ES-I3 (cell line): ENCODE results near the gene GAB2.

Experiments
- H3K36me3 ChIP-seq: 2 replicates; pipeline ENCODE4 v1.6.1; 2013; ENCODE audit warnings: mild to moderate bottlenecking, low read length, control low read depth, moderate library complexity; ENCODE audit not compliant: insufficient read depth
- H3K4me1 ChIP-seq: 2 replicates; pipeline ENCODE4 v1.6.1; 2013; ENCODE audit warnings: mild to moderate bottlenecking, control low read depth, low read length; ENCODE audit not compliant: insufficient read depth
- H3K9ac ChIP-seq: 2 replicates; pipeline ENCODE4 v1.6.1; 2013; ENCODE audit warnings: low read depth, mild to moderate bottlenecking, low read length, moderate library complexity
- H3K9me3 ChIP-seq: 2 replicates; pipeline ENCODE4 v1.6.1; 2013; ENCODE audit warnings: mild to moderate bottlenecking, low read length, moderate library complexity; ENCODE audit not compliant: control insufficient read depth, insufficient read depth

GAB2 gene

DNA sequence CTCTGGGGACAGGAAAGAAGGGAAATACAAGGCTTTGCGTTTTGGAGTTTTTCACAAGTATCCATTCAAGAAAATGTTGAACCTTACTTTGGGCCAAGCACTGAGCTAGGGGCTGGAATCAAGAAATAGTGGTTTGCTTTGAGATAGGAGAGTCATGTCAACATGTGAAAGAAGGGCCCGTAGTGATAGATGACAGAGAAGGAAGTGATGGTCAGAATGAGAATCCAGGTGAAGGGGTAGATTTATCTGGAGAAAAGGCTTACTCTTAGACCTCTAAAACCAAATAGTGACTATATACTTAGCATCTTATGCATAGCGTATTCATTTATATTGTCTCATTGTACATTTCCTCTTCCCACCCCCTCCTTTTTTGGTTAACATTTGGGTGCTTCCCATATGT, 87.3 kb downstream of the GAB2 start:
- H3K4me1 ChIP-seq: no peaks in the 10 kb centered on the region; the same call in 1 of the 2 replicates
- H3K9ac ChIP-seq: no peak overlapping the region
- no peaks in the 10 kb centered on the region for H3K36me3 ChIP-seq
- no peaks in the 10 kb centered on the region for H3K9me3 ChIP-seq

DNA sequence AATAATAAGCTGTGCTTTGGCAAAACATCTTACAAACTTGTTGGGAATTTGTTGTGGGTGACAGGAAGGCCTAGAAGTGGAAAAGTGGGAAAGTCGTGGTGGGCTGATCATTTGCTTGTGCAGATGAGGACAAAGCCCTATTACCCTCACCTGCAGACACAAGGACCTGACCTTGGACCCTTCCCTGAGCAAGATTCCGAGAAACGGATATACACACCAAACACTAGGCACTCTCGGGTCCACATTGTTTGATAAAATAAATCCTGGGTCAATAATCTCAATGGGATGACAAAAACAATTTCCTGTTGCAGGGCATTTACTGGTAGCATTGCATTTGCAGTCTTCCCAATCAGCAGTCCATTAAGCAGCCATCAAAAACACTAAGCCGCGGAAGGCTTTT, 89.7 kb downstream of the GAB2 start:
- H3K9ac ChIP-seq: no peak overlapping the region
- H3K36me3 ChIP-seq: no peaks in the 10 kb centered on the region
- H3K9me3 ChIP-seq: no peaks in the 10 kb centered on the region
- H3K4me1 ChIP-seq: no peaks in the 10 kb centered on the region; the same call in 1 of the 2 replicates

DNA sequence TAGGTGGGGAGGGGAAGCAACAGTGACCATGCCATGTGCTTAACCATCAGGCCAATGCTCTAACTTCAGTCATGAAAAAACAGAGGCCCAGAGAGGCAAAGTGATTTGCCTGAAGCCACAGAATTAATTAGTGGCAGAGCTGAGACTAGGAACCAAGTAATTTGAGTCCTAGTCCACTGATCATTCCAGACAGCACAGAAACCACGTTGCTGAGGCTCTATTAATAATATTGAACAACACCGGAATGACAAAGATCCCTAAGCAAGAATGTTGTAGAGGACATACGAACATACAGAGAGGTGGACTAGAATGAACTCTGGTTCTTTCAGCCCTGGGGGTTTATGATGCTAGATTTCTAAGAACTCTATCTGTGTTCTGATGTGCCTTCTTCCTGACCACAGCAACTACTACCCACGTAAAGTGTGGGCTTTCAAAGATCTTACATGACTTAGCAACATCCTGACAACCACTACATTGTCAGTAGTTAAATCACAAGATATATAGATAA, 92.3 kb downstream of the GAB2 start:
- no peaks in the 10 kb centered on the region for H3K36me3 ChIP-seq
- H3K9ac ChIP-seq: no peak overlapping the region

DNA sequence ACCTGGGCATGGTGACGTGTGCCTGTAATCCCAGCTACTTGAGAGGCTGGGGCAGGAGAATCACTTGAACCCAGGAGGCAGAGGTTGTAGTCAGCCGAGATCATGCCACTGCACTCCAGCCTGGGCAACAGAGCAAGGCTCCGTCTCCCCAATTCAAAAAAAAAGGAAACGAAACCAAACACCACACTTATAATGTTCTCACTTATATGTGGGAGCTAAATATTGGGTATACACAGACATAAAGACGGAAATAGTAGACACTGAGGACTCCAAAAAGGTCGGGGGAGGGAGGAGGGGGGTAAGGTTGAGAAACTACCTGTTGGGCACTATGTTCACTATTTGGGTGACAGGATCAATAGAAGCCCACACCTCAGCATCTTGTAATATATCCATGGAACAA, 94.3 kb downstream of the GAB2 start:
- Histone ChIP-seq H3K4me1 (peaks cover 5% of the 10 kb centered on the region), H3K9me3 (no peaks in the 10 kb centered on the region), H3K9ac (no peak overlapping the region), H3K36me3 (no peaks in the 10 kb centered on the region)

More for the DNA sequence above, 92.3 kb downstream of the GAB2 start:
- no peaks in the 10 kb centered on the region for H3K4me1 ChIP-seq
- no peaks in the 10 kb centered on the region for H3K9me3 ChIP-seq

DNA sequence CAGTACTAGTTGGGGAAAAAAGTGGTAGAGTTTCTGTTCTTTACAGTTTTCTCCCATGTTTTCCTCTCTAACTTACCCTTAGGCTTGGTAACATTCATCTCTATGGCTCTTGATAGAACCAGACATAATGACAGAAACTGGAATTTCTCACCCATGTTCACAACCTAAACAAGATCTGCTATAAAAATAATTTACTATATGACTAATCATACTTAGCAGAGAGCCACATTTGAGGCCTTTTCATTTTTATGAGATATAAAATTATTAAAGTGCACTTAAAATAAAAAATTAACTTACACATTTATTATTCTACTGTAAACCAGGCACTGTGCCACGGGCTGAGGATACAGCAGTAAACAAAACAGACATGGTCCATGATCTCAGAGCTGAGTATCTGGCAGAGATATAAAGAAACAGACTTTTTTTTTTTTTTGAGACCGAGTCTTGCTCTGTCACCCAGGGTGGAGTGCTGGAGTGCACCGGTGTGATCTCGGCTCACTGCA, 98.1 kb downstream of the GAB2 start:
- no peaks in the 10 kb centered on the region for H3K36me3 ChIP-seq
- peaks cover 5% of the 10 kb centered on the region for H3K4me1 ChIP-seq
- no peaks in the 10 kb centered on the region for H3K9me3 ChIP-seq
- H3K9ac ChIP-seq: no peak overlapping the region

DNA sequence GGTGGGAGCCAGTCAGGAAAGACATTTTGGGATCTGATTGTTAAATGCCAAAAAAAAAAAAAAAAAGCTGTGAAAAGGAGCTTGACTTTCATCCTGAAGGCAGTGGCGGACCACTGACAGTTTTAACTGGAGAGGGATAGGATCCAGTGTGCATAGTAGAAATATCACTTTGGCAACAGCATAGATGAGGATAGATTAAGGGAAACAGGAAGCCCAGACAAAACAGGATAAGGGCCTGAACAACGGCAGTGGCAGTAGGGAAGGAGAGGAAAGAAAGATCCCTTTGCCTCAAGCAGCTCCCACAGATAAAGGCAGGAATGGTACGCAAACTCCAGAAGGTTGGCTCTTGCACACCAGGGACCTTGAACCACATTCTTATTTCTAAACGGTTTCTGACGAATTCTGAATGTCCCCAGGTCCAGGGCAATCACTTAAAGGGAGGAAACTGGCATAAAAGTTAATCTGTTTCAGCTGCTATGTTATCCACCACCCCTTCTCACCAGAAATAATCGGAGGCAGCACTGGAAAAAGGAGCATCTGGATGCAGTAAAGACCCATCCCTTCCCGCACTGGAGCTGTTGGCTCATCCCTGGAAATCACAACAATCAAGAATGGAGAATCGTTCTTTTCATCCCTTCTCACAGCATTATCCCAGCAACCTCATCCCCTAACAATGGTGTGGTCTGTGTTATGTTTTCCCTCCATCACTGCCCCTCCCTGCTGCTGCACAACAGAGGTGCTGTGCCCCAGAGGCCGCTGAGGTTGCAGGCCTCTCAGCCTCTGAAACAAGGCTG, 99.1 kb downstream of the GAB2 start:
- Histone ChIP-seq H3K9ac (no peak overlapping the region), H3K36me3 (no peaks in the 10 kb centered on the region), H3K4me1 (peaks cover 5% of the 10 kb centered on the region), H3K9me3 (no peaks in the 10 kb centered on the region)

DNA sequence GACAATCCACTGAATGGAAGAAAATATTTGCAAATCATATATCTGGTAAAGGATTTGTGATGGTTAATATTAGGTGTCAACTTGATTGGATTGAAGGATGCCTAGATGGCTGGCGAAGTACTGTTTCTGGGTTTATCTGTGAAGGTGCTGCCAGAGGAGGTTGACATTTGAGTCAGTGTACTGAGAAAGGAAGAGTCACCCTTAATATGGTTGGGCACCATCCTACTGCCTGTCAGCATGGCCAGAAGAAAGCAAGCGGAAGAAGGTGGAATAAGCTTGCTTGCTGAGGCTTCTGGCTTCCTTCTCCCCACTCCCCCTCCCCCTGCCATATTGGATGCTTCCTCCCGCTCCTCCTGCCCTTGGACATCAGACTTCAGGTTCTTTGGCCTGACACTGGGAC, 101.9 kb downstream of the GAB2 start:
- H3K9me3 ChIP-seq: no peaks in the 10 kb centered on the region
- H3K9ac ChIP-seq: no peak overlapping the region
- H3K4me1 ChIP-seq: peaks cover 5% of the 10 kb centered on the region
- H3K36me3 ChIP-seq: no peaks in the 10 kb centered on the region

DNA sequence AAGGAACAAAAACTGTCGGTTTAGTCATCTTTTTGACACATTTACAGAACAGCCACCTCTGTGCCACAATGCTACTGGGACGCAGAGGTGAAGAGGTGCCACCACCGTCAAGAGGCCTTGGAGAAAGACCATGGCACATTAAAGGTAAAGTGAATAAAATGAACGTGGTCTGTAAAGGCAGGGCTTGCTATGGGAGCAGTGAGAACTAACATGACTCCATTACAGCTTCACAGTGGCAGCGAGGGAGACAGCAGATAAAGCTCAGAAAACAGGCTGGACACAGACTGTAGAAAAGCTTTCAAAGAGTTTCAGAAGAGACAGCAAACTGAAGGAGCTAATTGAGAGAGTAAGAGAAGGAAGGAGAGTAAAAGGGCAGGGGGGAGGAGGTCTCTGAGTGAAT, 102.9 kb downstream of the GAB2 start:
- Histone ChIP-seq H3K9me3 (no peaks in the 10 kb centered on the region), H3K4me1 (peaks cover 5% of the 10 kb centered on the region), H3K9ac (no peak overlapping the region), H3K36me3 (no peaks in the 10 kb centered on the region)

DNA sequence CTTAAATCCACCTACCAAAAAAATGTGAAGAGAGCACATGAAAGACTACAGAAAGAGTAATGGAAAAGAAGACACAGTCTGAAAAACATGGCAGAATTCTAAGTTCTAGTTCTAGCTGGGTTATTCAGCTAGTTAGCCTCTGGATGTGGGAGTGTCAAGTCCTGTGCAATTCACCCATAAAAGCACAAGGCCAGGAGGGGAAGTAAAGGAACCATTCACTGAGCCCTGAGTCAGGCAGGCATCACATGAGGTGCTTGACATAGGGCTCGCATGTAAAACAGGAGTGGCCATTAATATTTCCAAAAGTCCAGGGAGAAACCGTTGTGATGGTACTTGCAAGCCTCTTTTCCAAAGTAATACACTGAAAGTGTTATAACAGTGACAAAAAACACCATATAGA, 103.7 kb downstream of the GAB2 start:
- no peaks in the 10 kb centered on the region for H3K36me3 ChIP-seq
- H3K4me1 ChIP-seq: peaks cover 4% of the 10 kb centered on the region
- no peak overlapping the region for H3K9ac ChIP-seq

DNA sequence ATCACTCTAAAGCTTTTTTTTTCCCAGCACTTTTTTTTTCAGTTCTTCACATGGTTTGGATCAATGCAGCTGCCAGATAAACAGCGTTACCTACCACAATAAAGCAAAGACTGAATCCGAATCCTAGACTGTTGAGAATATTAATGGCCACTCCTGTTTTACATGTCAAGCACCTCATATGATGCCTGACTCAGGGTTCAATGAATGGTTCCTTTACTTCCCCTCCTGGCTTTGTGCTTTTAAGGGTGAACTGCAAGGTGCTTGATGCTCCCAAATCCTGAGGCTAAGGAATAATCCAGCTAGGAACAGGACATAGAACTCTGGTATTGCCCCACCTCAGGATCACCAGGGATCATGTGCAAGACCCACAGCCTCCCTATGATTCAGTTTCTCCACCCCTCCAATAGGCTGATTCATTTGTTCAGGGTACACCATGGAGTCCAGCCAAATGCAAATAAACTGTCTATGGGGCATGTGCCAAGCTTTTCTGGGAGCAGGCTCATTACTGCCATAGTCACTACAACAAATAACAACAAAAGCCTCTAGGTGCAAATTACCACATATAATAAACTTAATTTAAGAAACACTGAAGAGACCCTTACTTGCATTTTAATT, 104.3 kb downstream of the GAB2 start:
- no peaks in the 10 kb centered on the region; the same call in 1 of the 2 replicates for H3K4me1 ChIP-seq
- H3K9me3 ChIP-seq: no peaks in the 10 kb centered on the region
- H3K36me3 ChIP-seq: no peaks in the 10 kb centered on the region
- no peak overlapping the region for H3K9ac ChIP-seq

More for the DNA sequence above, 103.7 kb downstream of the GAB2 start:
- H3K9me3 ChIP-seq: no peaks in the 10 kb centered on the region

DNA sequence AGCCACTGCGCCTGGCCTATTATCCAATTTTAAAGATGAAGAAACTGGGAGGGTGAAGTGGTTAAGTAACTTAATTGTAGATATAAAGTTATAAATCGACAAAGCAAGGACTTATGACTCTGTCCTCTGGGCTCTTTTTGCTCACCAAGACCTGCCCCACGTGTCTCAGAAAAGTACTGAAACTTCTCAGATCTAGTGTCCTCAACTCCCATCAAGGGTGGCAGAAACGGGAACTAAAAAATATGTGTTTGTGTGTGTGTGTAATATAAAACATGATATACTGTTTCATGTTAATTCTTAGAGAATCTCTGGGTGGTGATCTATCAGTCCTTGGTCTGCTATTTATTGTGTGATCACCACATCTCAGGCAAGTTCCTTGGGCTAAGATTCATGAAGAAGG, 104.9 kb downstream of the GAB2 start:
- no peaks in the 10 kb centered on the region for H3K36me3 ChIP-seq
- H3K4me1 ChIP-seq: no peaks in the 10 kb centered on the region
- no peaks in the 10 kb centered on the region for H3K9me3 ChIP-seq
- no peak overlapping the region for H3K9ac ChIP-seq

DNA sequence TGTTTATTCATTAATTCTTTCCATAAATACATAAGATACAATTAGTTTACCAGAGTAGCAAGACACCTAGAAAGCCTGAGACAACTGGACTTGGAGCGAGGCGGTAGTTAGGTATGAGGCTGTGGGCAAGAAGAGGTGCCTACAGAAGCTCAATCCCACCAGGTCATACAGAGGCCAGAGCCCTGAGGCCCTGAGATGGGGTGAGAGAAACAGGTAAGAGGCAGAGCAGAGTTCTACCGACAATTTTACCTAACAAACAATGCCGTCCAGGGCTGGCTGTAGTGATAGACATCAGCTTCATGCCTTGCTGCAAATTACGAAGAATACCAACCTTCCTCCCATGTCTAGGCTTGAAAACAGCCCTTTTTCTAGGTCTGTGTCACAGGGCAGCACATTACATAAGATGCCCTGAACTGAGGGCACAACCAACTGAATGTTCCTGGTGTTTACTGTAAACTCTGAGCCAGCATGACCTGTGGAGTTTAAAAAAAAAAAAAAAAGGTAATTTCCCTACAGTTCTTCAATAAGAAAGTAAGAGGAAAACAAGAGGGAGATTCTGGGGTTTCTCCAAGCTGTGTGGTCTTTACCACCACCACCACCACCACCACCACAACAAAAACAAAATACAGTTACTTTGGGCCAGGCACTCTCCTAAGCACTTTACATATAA, 105.8 kb downstream of the GAB2 start:
- H3K9me3 ChIP-seq: no peaks in the 10 kb centered on the region
- H3K4me1 ChIP-seq: no peaks in the 10 kb centered on the region
- no peak overlapping the region for H3K9ac ChIP-seq
- no peaks in the 10 kb centered on the region for H3K36me3 ChIP-seq

DNA sequence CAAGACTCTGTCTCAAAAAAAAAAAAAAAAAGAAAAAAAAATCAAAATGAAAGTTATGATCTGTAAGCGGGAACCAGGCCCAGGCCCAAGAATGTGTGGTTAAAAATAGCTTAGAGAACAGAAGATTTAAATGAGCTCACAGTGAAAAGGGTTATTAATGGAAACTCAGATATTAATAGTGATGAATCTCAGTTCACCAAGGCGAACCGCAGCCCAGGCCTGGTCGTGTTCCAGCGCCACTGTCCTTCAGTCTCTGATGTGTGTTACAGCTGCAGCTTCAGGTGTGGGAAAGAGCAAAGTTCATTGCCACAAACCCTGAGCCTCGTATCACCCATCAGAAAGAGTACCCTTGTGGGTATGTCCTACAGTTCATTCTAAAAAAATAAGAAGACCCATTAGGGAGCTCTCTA, 107.1 kb downstream of the GAB2 start:
- no peaks in the 10 kb centered on the region for H3K36me3 ChIP-seq
- no peaks in the 10 kb centered on the region for H3K4me1 ChIP-seq
- H3K9ac ChIP-seq: no peak overlapping the region

DNA sequence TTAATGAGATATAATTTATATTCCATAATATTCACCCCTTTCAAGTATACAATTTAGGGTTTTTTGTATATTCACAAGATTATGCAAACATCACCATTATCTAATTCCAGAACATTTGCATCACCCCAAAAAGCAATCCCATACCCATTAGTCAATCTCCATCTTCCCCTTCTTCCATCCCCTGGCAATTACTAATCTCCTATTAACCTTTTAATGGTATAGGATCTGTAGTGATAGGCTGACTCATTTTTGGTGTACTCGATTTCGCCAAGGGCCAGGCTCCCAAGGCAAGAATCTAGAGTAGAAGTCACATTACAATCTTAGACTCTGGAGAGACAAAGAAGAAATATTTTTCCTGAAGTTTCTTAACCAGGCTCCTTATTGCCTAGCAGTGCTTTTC, 113.4 kb downstream of the GAB2 start:
- Histone ChIP-seq H3K9me3 (no peaks in the 10 kb centered on the region), H3K36me3 (no peaks in the 10 kb centered on the region), H3K4me1 (no peaks in the 10 kb centered on the region), H3K9ac (no peak overlapping the region)

More for the DNA sequence above, 107.1 kb downstream of the GAB2 start:
- no peaks in the 10 kb centered on the region for H3K9me3 ChIP-seq
